ENCODE results near the gene SLMAP.

Gene SLMAP

DNA sequence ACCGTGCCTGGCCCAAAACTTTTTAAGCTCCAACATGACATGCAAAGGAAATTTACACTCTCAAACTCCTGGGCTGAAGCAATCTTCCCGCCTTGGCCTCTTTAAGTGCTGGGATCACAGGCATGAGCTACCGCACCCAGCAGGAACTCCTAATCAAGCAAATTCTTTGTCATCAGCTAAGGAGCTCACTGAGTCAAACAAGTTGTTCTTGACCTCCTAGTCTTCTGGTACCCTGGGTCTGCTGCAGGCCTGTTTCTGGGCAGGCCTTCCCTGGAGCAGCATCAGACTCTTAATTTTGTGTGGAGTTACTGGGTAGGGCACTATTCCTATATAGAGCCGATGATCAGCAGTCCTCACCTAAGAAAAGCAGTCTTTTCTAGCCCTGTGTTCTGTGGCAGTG, 183.7 kb downstream of the SLMAP start:
- no peak for DNase-seq (ENCODE audit: low read depth)
- TF ChIP-seq, protein P1, sequence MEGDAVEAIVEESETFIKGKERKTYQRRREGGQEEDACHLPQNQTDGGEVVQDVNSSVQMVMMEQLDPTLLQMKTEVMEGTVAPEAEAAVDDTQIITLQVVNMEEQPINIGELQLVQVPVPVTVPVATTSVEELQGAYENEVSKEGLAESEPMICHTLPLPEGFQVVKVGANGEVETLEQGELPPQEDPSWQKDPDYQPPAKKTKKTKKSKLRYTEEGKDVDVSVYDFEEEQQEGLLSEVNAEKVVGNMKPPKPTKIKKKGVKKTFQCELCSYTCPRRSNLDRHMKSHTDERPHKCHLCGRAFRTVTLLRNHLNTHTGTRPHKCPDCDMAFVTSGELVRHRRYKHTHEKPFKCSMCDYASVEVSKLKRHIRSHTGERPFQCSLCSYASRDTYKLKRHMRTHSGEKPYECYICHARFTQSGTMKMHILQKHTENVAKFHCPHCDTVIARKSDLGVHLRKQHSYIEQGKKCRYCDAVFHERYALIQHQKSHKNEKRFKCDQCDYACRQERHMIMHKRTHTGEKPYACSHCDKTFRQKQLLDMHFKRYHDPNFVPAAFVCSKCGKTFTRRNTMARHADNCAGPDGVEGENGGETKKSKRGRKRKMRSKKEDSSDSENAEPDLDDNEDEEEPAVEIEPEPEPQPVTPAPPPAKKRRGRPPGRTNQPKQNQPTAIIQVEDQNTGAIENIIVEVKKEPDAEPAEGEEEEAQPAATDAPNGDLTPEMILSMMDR (IDR thresholded peaks at IDR 0.05; ENCODE audit: low read length, missing control alignments): no peak

DNA sequence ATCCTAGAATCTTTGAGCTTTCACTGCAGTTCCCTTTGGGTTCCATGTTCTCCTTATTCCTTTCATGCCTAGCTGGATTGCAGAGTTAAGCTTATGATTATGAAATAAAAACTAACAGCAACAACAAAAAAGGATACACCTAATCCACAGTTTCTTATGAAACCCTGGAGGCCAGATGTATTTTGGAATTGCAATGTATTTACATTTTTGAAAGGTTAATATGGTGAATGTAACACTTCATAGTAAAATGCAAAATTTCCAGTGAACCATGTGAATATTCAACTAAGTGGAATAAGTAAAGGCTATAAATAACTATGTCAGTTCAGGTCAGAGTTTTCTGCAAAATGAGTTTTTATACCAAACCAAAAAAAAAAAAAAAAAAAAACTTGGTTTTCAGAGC, 186.3 kb downstream of the SLMAP start:
- TF ChIP-seq, protein P1 (IDR thresholded peaks at IDR 0.05; ENCODE audit: low read length, missing control alignments): no peak
- H3K4me3 ChIP-seq (replicated peaks; ENCODE audit: low read depth, low read length): no peak overlapping the region
- DNase-seq (ENCODE audit: low read depth): no peak

More for the DNA sequence above, 183.7 kb downstream of the SLMAP start:
- H3K4me3 ChIP-seq (replicated peaks; ENCODE audit: low read depth, low read length): no peak overlapping the region

DNA sequence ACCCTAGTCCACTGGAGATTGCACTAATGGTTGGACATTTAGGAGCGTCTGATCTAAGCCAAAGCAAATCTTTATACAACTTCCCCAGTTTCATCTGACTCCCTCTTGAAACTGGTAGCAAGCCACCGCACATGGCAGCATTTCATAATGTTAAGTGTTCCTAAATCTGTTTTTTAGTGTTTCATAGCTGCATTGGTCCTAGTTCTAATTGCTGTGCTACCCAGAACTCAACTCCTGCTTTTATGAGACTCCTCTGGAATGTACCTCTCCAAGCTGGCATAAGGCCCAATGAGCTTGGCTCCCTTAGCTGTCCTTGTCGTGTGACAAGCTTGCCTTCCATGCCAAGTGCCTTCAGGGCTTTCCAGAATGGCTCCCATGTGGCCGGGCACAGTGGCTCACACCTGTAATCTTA, 186.8 kb downstream of the SLMAP start:
- TF ChIP-seq, protein P1 (IDR thresholded peaks at IDR 0.05; ENCODE audit: low read length, missing control alignments): no peak
- no peak for DNase-seq (ENCODE audit: low read depth)
- H3K4me3 ChIP-seq (replicated peaks; ENCODE audit: low read depth, low read length): no peak overlapping the region

DNA sequence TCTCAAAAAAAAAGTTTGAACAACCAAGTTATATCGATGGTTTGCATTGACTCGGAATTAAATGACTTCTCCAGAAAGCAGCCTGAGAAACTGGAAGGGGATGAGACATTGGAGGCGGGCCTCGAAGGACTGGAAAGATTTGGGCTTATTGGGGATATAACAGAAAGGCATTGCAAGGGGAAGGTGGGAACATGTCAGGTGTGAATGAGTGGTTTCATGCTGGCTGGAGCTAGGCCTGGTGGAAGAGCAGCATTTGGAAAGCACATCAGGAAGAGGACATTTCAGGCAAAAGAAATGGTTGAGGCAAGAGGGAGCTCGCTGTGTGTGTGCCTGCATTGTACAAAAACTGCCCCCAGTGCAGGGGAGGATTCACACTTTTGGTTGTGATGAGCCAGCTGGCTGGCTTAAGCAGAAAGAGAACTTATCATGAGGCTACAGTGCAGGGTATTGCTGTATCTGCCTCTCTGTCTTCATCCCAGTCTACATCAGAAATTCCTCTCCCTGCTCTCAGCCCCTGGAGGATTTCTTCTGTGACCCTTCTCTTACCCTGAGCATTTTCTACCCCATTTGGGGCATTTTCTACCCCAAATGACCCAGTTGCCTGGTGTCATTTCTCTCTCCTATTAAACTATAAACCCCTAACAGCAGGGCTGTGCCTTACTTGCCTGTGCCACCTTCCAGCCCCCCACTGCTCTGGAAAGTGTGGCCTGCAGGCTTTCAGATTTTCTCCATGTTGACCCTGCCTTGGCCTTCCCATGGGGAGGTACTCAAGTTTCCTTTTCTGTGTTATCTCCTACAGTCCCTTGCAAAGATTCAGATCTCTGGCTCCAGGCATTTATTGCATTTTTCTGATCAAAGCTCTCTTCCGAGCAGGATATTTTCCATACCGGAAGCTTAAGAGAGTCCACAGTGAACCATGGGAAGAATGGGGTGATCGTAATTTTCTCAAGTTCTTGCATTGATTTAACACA, 187.7 kb downstream of the SLMAP start:
- no peak overlapping the region for H3K4me3 ChIP-seq (replicated peaks; ENCODE audit: low read depth, low read length)
- no peak for DNase-seq (ENCODE audit: low read depth)

DNA sequence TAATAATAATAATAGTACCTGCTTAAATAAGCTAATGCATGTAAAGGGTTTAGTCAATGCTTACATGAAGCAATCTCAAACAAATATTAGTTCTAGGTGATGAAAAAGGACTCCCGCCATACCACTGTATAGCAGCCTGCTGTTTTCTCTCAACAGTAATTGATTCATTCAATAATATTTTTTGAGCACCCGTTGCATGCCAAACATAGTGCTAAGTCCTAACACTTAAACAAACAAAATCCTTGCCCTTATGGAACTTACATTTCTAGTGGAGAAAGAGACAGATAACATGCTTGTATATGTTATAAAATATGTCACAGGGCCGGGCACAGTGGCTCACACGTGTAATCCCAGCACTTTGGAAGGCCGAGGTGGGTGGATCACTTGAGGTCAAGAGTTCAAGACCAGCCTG, 190.9 kb downstream of the SLMAP start:
- DNase-seq (ENCODE audit: low read depth): no peak
- no peak overlapping the region for H3K4me3 ChIP-seq (replicated peaks; ENCODE audit: low read depth, low read length)
- TF ChIP-seq, protein P1 (IDR thresholded peaks at IDR 0.05; ENCODE audit: low read length, missing control alignments): no peak

More for the DNA sequence above, 187.7 kb downstream of the SLMAP start:
- TF ChIP-seq, protein P1 (IDR thresholded peaks at IDR 0.05; ENCODE audit: low read length, missing control alignments): no peak

DNA sequence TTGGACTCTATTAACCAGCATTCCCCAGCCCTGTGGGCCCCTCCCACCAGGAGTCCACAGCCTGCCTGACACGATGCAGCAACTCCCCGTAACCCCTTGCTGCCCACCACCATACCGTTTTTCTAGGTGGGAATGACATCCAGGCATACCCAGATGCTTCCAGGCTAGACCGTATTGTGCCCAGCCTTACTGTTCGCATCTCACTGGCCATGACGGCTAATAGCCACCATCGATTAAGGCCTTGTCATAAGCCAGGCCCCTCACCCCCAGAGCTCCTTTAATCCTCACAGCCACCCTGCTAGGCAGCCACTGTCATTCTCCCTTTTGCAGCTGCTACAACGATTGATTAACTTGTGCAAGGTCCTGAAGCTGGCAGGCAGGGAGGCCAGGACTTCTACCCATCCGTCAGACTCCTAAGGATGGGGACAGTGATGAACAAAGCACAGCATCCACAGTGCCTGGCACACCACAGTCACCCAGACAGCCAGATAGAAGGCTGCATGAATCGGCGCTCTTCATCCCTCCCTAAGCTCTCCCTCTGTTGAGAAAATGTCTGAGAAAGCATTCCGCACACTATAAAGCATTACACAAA, 192.1 kb downstream of the SLMAP start:
- TF ChIP-seq, protein P1 (IDR thresholded peaks at IDR 0.05; ENCODE audit: low read length, missing control alignments): no peak
- H3K4me3 ChIP-seq (replicated peaks; ENCODE audit: low read depth, low read length): no peak overlapping the region
- no peak for DNase-seq (ENCODE audit: low read depth)

Measured in fibroblast of pulmonary artery (primary cell).